ENCODE measurements around the gene ZNF853. TPM values are rescaled to one million over a fixed set of nuclear protein-coding genes. Genes with fewer than 3 reads are reported as not detected.

The ZNF853 gene
- under 0.01 TPM in 1 of 2 replicates, not detected in the other for total RNA-seq

GRCh38 chr7:6614953-6615722, at the start of gene ZNF853:
Gene ZNF853 (plus strand): TSS chr7:6615610. CDS start chr7:6616175, 565 bp downstream.

GRCh38 chr7:6577369-6578113, 37.9 kb upstream of the ZNF853 start, which contains the start of gene ZDHHC4:
Gene ZDHHC4 (plus strand): TSS chr7:6577454. CDS start chr7:6580562, 3,108 bp downstream.

DNA sequence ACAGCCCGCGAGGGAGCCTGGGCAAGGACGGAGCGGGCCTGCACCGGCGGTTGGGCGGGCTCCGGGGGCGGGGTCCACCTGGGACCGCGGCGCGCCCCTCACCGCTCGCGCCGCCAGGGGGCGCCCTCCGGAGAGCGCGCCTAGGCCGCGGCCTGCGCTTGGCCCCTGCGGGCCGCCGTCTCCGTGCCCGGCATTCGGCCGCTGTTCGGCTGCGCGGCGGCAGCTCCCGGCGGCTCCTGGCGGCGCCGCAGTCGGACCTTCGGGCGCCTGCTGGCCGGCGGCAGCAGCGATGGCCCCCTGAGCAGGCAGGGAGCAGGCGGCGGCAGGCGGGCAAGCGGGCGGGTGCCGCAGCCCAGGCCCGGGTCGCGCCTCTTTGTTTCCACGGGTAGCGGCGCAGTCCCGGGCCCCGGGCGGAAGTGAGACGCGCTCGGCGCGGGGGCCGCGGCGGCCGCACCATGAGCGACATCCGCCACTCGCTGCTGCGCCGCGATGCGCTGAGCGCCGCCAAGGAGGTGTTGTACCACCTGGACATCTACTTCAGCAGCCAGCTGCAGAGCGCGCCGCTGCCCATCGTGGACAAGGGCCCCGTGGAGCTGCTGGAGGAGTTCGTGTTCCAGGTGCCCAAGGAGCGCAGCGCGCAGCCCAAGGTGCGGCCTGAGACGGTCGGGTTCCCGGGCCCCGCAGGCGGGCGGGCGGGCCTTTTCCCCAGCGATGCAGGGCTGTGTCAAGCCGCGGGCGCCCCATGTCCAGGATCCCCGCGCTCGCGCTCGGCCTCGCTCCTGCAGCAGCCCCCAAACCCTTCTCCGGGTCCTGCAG, 25.4 kb upstream of the ZNF853 start, which contains the start of gene INTS15:
INTS15 (plus strand) TSS at position 193 of the 816 bp plus-strand sequence; CDS start at position 456, 263 bp downstream.

GRCh38 chr7:6636741-6637543, 21.5 kb downstream of the ZNF853 start, which contains the start of gene ZNF316:
Gene ZNF316 (plus strand): TSS chr7:6637318. CDS start chr7:6642410, 5,092 bp downstream.

Other genes starting within 250 kb of the ZNF853 start
- gene RAC1, start 241.1 kb upstream of the ZNF853 start, total RNA-seq = 66.5 and 66.9 TPM in 2 replicates
- gene DAGLB, start 167.7 kb upstream of the ZNF853 start, total RNA-seq = 12.1 and 16.2 TPM in 2 replicates
- gene KDELR2, start 131.5 kb upstream of the ZNF853 start, total RNA-seq = 198 and 214 TPM in 2 replicates
- gene GRID2IP, start 64.1 kb upstream of the ZNF853 start, total RNA-seq = not detected in 2 replicates
- 34.0 and 38.6 TPM in 2 replicates for gene ZDHHC4, start 38.2 kb upstream of the ZNF853 start, total RNA-seq
- 9.6 and 19.4 TPM in 2 replicates for gene INTS15, start 25.6 kb upstream of the ZNF853 start, total RNA-seq
- gene ZNF316, start 21.7 kb downstream of the ZNF853 start, total RNA-seq = 9.6 and 14.1 TPM in 2 replicates
- 13.2 and 14.9 TPM in 2 replicates for gene ZNF12, start 91.3 kb downstream of the ZNF853 start, total RNA-seq
- under 0.01 and 0.20 TPM in 2 replicates for gene RSPH10B2, start 138.5 kb downstream of the ZNF853 start, total RNA-seq
- gene CCZ1B, start 210.7 kb downstream of the ZNF853 start, total RNA-seq = 23.3 and 37.1 TPM in 2 replicates

Data from subcutaneous preadipocyte (primary cell).